ENCODE results near the gene OVCA2.

OVCA2 gene

DNA sequence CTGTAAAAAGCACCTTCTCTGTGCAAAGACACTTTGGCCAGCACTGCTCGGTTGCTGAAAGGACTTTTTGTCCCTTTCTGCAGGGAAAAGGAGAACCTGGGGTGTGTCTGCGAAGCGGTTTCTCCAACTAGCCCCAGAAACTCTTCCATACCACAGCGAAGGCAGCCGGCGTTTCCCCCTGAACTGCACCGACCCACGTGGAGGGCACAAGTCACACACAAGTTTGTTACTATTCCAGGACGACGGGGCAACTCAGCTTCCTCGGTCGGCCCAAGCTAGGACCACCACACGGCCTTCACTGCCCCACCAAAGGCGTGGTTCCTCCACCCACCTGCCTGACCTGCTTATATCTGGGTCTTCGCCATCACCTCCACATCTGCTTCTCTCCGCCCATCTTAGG is 18.6 kb upstream of the OVCA2 start:
- ChIA-PET CTCF (interaction anchor here (0.5 to 12.2 kb wide), 7 partner anchors 11 to 158 kb away, joined by 3 to 145 read pairs (median 3); no protein-coding TSS in a partner anchor), POLR2A (interaction anchor here (0.6 to 3.5 kb wide), 4 partner anchors 108 to 301 kb away, joined by 5 to 19 read pairs (median 6); no protein-coding TSS in a partner anchor)
- Histone ChIP-seq H3K27ac (ENCODE audit: extremely low read depth, low read depth, low read length) (no peak overlapping the region), H3K4me3 (ENCODE audit: low read depth, low read length) (no peak overlapping the region), H3K4me1 (ENCODE audit: control insufficient read depth, insufficient read depth, low read length) (peaks cover 10% of the 10 kb centered on the region; the same call in 1 of the 2 replicates), H3K9me3 (ENCODE audit: control insufficient read depth, insufficient read depth, low read depth, low read length) (no peaks in the 10 kb centered on the region), H3K36me3 (ENCODE audit: control insufficient read depth in 2 of 2, insufficient read depth in 1 of 2, low read length in 2 of 2) (no peaks in the 10 kb centered on the region)
- TF ChIP-seq BCL11B (tag by site-specific recombination; IDR thresholded peaks at IDR 0.05; ENCODE audit: low read depth) (no peak), ZNF140 (tag by site-specific recombination; IDR thresholded peaks at IDR 0.05) (no peak), ZNF76 (tag by site-specific recombination; IDR thresholded peaks at IDR 0.05; ENCODE audit: borderline replicate concordance, low read depth) (no peak), ZNF600 (tag by site-specific recombination; IDR thresholded peaks at IDR 0.05) (0 out of 2 replicates have a peak, but pooled peaks have one; percentile 16)

- no peaks in the 10 kb centered on the region for H3K9me3 ChIP-seq (ENCODE audit: control insufficient read depth, insufficient read depth, low read depth, low read length)
- H3K4me3 ChIP-seq (ENCODE audit: low read depth, low read length), result peak overlapping the region; percentile 40
- H3K36me3 ChIP-seq (ENCODE audit: control insufficient read depth in 2 of 2, insufficient read depth in 1 of 2, low read length in 2 of 2), result no peaks in the 10 kb centered on the region
- ChIA-PET POLR2A (interaction anchor here (0.6 to 3.5 kb wide), 5 partner anchors 10 to 240 kb away, joined by 3 to 19 read pairs (median 5); partner anchors contain the start of genes RPA1 and SMYD4), CTCF (interaction anchor here (0.5 to 12.2 kb wide), 10 partner anchors 11 to 121 kb away, joined by 3 to 145 read pairs (median 3); no protein-coding TSS in a partner anchor)
- H3K27ac ChIP-seq (ENCODE audit: extremely low read depth, low read depth, low read length), result no peak overlapping the region; the same call in 1 of the 2 replicates
- H3K4me1 ChIP-seq (ENCODE audit: control insufficient read depth, insufficient read depth, low read length), result peaks cover 10% of the 10 kb centered on the region; the same call in 1 of the 2 replicates
- TF ChIP-seq ZFHX2 (tag by site-specific recombination; conservative IDR thresholded peaks at IDR 0.05) (peak; percentile 21; the same call in 1 of the 2 replicates), KLF10 (tag by site-specific recombination; IDR thresholded peaks at IDR 0.05) (peak; percentile 23; the same call in 1 of the 2 replicates), IKZF3 (tag by site-specific recombination; IDR thresholded peaks at IDR 0.05) (peak; percentile 57), ZNF155 (tag by site-specific recombination; IDR thresholded peaks at IDR 0.05) (no peak), ZNF791 (tag by site-specific recombination; IDR thresholded peaks at IDR 0.05) (no peak), ZBTB26 (tag by site-specific recombination; optimal IDR thresholded peaks at IDR 0.05) (peak; percentile 55), CTCF (tag by site-specific recombination; IDR thresholded peaks at IDR 0.05) (peak; percentile 37; the same call in 1 of the 2 replicates), ZBTB17 (tag by site-specific recombination; IDR thresholded peaks at IDR 0.05) (peak; percentile 70; the same call in 1 of the 2 replicates), ZNF561 (tag by site-specific recombination; IDR thresholded peaks at IDR 0.05; ENCODE audit: borderline replicate concordance) (peak; percentile 54; the same call in 1 of the 2 replicates), ZNF335 (tag by site-specific recombination; conservative IDR thresholded peaks at IDR 0.05) (peak; percentile 54; the same call in 1 of the 2 replicates), ZNF341 (tag by site-specific recombination; IDR thresholded peaks at IDR 0.05; ENCODE audit: low read depth) (peak; percentile 74), GLIS2 (tag by site-specific recombination; IDR thresholded peaks at IDR 0.05) (peak; percentile 57; the same call in 1 of the 2 replicates), ZFP41 (tag by site-specific recombination; IDR thresholded peaks at IDR 0.05; ENCODE audit: borderline replicate concordance) (no peak), ZNF777 (tag by site-specific recombination; IDR thresholded peaks at IDR 0.05; ENCODE audit: borderline replicate concordance) (0 out of 2 replicates have a peak, but pooled peaks have one; percentile 14), ZNF785 (tag by site-specific recombination; IDR thresholded peaks at IDR 0.05) (0 out of 2 replicates have a peak, but pooled peaks have one; percentile 17), ZNF211 (tag by site-specific recombination; IDR thresholded peaks at IDR 0.05; ENCODE audit: low read depth) (0 out of 2 replicates have a peak, but pooled peaks have one; percentile 39), ZEB2 (tag by site-specific recombination; IDR thresholded peaks at IDR 0.05) (peak; percentile 25; the same call in 1 of the 2 replicates)
- TF ChIP-seq, protein P1, sequence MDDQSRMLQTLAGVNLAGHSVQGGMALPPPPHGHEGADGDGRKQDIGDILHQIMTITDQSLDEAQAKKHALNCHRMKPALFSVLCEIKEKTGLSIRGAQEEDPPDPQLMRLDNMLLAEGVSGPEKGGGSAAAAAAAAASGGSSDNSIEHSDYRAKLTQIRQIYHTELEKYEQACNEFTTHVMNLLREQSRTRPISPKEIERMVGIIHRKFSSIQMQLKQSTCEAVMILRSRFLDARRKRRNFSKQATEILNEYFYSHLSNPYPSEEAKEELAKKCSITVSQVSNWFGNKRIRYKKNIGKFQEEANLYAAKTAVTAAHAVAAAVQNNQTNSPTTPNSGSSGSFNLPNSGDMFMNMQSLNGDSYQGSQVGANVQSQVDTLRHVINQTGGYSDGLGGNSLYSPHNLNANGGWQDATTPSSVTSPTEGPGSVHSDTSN (CRISPR knock-in tag; IDR thresholded peaks at IDR 0.05), result 0 out of 2 replicates have a peak, but pooled peaks have one; percentile 37
- TF ChIP-seq, protein P2, sequence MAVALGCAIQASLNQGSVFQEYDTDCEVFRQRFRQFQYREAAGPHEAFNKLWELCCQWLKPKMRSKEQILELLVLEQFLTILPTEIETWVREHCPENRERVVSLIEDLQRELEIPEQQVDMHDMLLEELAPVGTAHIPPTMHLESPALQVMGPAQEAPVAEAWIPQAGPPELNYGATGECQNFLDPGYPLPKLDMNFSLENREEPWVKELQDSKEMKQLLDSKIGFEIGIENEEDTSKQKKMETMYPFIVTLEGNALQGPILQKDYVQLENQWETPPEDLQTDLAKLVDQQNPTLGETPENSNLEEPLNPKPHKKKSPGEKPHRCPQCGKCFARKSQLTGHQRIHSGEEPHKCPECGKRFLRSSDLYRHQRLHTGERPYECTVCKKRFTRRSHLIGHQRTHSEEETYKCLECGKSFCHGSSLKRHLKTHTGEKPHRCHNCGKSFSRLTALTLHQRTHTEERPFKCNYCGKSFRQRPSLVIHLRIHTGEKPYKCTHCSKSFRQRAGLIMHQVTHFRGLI (tag by site-specific recombination; IDR thresholded peaks at IDR 0.05), result peak; percentile 5; the same call in 1 of the 2 replicates
Observed at GRCh38 chr17:2023692-2024571, 17.9 kb upstream of the OVCA2 start.
